ENCODE results near the gene SEPTIN1.

- no peak for TF ChIP-seq CTCF (conservative IDR thresholded peaks at IDR 0.05; ENCODE audit: low read depth, low read length)
- TF ChIP-seq USF2 (IDR thresholded peaks at IDR 0.05; ENCODE audit: low read depth, low read length) = no peak
- TF ChIP-seq POLR2A (IDR thresholded peaks at IDR 0.05; ENCODE audit: low read depth, low read length) = no peak
- no peak for TF ChIP-seq SMC3 (IDR thresholded peaks at IDR 0.05; ENCODE audit: low read depth, low read length)
Observed at GRCh38 chr16:30366511-30366910, 15.8 kb downstream of the SEPTIN1 start.

Measured in IMR-90 (cell line).